Stimulated activated CD8-positive, alpha-beta memory T cell treated with anti-CD3 and anti-CD28 coated beads, Interleukin-12 subunit alpha, Interleukin-12 subunit beta, amount 100 ng/mL, for 24 hours (primary cell): ENCODE measurements around the gene KCNMA1.

Experiments
- DNase-seq: peaks from one replicate; pipeline ENCODE4 v3.0.0-alpha.2; 2020; ENCODE audit errors: extremely low read depth

The KCNMA1 gene

DNA sequence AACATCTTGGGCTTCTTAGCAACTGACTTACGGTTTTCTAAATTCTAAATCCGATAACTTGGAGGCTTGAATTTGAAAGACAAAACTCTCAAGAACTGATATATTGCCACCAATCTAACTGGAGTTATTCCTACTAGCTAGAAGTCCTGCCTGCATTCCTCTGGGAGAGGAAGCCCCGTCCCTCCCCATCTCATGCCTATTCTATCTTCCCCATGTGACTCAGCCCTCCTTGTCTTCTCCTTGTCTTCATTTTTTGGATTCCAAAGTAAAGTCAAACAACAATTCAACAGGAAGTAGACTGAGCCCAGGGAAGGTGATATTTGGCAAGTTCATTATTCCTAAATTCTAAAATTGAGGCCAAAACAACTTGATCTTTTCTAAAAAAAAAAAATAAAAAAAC is 587.7 kb downstream of the KCNMA1 start:
- no peak for DNase-seq

DNA sequence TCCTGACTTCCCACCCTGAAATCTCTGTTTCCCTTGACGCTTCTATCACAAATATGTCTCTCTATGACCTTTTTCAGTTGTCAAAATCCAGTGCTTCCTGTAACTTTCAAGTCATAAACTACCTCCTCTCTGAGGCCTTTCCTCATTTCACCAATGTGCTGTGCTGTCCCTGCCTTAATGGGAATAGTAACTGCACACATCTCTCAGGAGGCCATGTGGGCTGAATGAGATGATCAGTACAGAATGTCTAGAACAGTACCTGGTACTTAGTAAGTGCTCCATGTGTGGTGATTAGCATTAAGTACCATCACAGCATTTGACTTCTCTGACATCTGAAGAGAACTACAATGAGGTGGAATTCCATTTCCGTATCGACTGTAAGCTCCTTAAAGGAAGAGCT is 588.5 kb downstream of the KCNMA1 start:
- no peak for DNase-seq

DNA sequence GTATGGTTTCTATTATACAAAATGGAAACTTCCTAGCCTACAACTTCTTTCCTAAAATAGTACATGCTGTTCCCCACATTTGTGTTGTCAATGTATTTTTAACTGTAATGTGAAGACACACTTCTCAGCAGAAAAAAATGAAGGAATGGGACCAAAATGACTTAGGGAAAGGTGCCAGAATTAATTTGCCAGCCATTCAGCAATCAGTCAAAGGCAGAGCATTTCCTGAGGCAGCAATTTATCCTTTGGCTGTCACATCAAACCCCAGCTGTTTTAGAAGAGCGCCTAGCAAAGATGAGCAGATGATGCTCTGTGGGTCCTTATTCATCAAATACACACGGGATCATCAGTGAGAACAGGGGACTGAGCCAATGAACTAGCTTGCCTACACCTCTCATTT is 592.5 kb downstream of the KCNMA1 start:
- no peak for DNase-seq

GRCh38 chr10:77043420-77043763 is 594.2 kb downstream of the KCNMA1 start:
- DNase-seq: no peak

- no peak for DNase-seq
These were observed 594.7 kb downstream of the KCNMA1 start for GRCh38 chr10:77042706-77043419.

DNA sequence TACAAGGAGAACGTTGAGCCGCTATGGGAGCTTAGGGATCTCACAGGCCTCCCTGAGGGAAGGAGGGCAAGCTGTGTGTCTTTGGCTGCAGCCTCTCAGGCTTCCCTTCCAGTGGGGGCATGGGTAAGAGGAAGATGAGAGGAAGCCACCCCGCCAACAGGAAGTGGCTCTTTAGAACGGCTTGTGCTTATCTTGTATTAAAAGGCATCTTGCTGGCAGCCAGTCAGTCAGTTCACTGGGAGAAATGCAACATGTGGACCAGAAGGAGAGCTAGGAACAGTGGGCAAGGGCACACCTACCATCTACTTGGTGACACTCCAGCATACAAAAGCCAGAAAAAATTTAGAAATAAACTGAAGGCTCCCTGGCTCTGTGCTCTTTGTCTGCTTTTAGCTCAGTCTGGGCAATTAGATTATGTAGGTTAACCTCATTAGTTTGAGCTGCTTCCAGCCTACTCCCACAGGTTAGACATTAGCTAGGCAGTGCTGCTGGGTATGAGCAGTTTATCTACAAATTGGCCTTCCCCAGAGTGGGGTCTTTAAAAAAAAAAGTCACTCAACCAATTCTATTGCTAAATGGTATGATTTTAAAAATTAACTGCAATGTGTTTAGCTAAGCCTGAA is 595.9 kb downstream of the KCNMA1 start:
- no peak for DNase-seq

DNA sequence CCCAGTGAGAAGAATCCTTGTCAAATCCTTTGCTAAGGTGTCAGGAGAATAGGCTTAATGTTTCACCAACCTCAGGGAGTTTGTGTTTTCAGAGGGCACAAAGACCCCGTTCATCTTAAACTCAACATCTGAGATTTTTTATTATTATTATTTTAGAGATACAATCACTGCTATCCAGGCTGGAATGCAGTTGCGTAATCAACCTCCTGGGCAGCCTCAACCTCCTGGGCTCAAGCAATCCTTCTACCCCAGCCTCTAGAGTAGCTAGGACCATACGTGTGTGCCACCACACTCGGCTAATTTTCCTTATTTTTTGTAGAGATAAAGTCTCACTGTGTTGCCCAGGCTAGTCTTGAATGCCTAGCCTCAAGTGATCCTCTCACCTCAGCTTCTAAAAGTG is 599.2 kb downstream of the KCNMA1 start:
- no peak for DNase-seq

DNA sequence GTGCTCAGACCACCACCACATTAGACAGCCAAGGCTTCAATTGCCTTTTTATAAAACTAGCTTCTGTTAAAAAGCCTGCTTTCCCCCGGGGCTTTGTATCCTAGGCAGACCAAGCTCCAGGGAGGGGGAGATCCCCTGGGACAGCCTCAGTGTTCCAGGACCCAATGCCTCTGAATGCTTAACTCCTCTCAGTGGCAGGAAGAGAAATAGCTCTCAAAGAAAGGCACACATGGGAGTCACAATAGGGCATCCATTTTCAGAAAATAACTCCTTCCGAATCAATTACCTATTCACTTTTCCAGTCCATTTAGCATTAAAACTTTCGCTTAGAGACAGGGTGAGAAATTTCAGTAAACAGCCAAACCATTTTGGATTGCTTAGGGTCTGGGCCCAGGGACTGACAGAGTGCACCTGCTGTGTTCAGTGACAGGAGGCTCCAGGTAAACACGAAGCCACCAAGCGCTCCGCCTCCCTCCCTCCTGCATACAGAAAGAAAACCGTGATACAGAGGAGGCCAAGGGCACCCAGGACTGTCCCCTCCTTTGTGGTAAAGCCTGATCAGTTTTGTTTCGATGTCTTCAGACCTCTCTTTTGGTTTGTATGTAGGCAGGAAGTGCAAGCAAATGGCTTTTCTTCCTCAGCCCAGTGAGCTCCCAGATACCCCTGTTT is 599.7 kb downstream of the KCNMA1 start:
- no peak for DNase-seq

GRCh38 chr10:77036993-77037734 is 600.4 kb downstream of the KCNMA1 start:
- DNase-seq: no peak

DNA sequence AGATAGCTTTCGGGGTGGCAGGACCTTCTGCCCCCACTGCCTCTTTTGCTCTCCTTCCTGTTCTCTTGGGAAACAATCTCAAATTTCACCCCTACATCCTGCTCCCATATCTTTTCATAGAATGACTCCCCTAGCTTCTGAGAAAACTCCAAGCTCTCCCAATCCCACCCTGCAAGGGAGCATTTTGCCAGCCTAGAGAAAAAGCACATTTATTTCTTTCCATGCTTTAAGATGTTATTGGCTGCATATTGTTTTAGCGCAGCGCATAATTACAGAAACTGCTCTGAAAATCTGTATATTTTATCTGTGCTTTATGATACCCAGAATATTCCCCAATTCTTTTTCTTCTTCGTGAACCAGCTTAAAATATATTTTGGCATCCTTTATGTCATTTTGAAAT is 601.3 kb downstream of the KCNMA1 start:
- DNase-seq: no peak

DNA sequence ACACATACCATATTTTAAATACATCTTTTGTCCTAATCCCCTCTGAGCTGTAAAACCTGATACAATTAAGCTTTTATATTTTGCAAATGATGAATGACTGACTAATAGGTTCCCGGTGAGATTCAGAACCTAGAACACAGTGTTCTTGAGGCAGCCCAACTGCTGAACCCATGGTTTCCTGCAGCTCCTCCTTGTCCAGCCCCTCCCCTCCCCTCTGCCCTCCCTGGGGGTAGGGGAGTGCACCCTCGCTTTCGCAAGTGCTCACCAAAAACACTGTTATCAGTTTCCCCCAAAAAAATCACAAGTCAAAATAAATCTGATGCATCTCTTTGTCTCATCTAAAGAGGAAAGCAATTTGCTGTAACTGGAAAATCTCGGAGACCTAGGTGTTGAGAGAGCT is 602.8 kb downstream of the KCNMA1 start:
- DNase-seq: no peak

DNA sequence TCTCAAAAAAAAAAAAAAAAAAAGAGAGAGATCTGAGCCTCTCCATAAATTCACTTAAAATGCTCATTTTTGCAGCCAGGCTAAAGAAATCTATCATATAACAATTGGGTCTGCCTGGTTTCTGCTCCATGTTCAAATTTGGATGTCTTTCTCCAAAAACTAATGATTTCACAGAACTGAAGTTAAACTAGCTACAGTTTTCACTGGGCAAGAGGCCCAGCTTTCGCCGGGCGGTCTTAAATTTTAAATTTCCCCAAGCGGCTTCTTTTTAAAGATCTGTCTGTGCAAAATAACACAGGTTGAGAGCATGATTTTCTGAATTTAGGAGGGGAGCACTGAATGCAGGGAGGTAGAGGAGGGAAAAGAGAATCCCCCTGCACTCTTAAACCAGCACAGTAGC is 603.4 kb downstream of the KCNMA1 start:
- DNase-seq: no peak

- no peak for DNase-seq
These were observed 605.4 kb downstream of the KCNMA1 start for GRCh38 chr10:77032188-77032570.

DNA sequence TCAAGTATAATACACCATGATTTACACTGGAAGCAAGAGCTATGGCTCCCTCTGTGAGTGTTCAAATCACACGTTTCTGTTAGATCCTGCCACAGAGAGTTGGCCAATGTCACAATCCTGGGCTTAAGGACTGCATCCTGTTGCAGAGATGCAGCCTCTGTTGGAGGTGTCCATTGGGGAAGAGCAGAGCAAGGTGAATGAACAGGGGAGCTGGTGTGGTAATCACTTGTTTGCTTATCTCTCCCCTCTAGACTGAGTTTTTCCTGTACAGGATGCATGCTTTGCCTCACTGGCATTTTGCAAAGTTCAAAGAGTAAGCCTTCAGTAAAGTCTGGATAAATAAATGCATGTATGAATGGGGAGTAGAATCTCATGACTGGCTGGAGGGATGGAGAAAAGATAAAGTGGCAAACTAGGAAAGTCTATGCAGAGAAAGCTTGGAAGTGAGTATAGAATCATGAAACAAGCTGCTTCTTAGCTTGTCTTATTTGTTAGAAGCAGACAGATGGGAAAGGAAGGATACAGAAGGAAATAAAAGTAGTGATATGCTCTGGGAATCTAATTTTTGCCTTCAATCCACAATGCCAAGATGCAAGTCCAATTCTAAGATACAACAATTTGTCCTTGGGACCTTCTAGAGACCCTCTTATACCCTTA is 605.9 kb downstream of the KCNMA1 start:
- no peak for DNase-seq

GRCh38 chr10:77030974-77031373 is 606.6 kb downstream of the KCNMA1 start:
- no peak for DNase-seq

DNA sequence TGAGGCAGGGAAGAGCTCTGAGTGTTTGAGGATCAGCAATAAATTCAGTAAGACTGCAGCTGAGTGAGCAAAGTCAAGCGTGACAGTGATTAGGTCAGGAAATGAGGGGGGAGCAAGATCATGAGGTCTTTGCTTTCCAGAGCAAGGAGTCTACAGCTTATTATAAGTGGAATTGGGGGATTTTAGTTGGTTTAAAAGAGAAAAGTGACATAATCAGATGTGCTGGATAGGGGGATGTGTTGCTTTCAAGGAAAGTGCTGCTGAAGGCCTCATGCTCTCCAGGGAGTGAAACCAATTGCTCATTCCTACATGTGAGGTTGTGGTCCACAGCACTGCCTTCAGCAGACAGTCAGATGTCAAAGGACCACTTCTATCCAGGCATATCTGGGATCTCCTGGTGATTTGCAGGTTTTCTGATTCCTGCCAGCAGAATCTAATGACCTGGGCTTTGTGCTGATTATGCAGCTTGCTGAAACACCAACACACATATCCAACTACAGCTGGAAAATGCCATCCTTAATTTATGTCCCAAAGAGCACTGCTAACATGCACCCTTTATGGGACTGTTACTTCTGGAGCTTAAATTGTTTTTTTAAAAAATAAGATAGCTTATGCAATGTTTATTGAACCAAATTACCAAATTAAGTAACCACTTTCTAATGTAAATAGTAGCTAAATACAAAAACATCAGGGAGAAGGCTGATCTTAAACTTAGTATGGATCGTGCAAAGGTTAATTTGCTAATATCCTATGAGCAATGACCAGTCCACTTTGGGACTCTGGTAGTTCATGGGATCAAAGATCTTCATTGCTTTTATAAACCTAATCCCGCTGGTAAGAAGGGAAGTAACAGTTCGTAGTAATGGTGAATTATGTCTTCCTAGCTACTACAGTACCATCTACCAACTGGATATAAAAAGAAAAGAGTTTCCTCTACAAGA is 607.6 kb downstream of the KCNMA1 start:
- no peak for DNase-seq

GRCh38 chr10:77028042-77028441 is 609.6 kb downstream of the KCNMA1 start:
- no peak for DNase-seq

GRCh38 chr10:77027576-77027975 is 610.0 kb downstream of the KCNMA1 start:
- no peak for DNase-seq

DNA sequence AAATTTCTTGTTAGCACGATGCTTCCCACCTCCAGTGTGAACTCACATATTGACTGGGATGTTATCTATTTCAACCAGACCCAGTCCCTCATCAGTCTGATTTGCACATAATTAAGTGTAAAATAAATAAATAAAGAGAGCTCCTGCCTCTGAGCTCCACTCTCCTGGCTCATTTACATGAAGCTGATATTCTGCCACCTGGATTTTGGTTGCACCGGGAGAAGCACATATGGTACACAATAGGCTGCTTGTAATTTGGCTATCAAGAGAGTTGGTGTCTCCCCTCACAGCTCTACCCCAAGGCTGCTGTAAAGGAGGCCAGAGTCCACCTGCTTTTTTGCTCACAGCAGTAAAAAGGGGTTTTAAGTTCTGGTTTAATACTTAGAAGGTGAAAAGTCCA is 610.5 kb downstream of the KCNMA1 start:
- no peak for DNase-seq

- DNase-seq: no peak
These were observed 611.5 kb downstream of the KCNMA1 start for GRCh38 chr10:77026148-77026547.

DNA sequence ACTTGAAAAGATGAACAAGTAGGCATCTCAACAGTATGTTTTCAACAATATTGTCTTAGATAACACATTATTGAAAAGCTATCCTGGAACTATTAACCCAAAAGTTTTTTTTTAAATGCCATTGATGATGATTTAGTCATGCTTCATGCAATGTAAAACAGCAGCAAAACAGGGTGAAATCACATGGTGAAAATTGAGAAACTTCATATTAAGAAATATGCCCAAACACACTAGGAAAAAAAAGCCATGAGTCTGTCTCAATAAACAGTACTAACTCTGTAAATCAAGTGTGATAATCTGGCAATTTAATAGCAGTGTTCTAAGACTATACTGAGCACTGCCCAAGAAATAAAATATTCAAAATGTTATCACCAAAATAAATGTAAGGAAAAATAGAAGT is 613.1 kb downstream of the KCNMA1 start:
- no peak for DNase-seq
